Cardiac muscle cell (in vitro differentiated cells and primary cell): ENCODE measurements around the gene COLQ. TPM values are rescaled to one million over a fixed set of nuclear protein-coding genes. Genes with fewer than 3 reads are reported as not detected.

Experiments used
- DNase-seq, 2 donors: peaks; one replicate each; pipeline versions ENCODE4 v3.0.0 to v3.0.0-alpha.2; 2010 to 2017; ENCODE audit warnings: low read depth in 1 of 2, low spot score in 1 of 2
- H3K27ac ChIP-seq: fragments of 200-600 bp; sonication (generic); 2 replicates; pipeline ENCODE4 v1.5.1; 2016
- H3K27me3 ChIP-seq: fragments of 200-600 bp; sonication (generic); 2 replicates; pipeline ENCODE4 v1.6.0; 2016; ENCODE audit warnings: control low read depth
- H3K36me3 ChIP-seq: fragments of 200-600 bp; sonication (generic); 2 replicates; pipeline ENCODE4 v1.5.1; 2016; ENCODE audit warnings: control low read depth
- H3K4me1 ChIP-seq: fragments of 200-600 bp; sonication (generic); 2 replicates; pipeline ENCODE4 v1.8.1; 2017; ENCODE audit warnings: low read depth, mild to moderate bottlenecking, mixed run types
- H3K4me3 ChIP-seq: fragments of 200-600 bp; sonication (generic); 2 replicates; pipeline ENCODE4 v1.5.1; 2016; ENCODE audit warnings: mild to moderate bottlenecking
- H3K9me3 ChIP-seq: fragments of 200-600 bp; sonication (generic); 2 replicates; pipeline ENCODE4 v1.5.1; 2017; ENCODE audit warnings: low read depth, mild to moderate bottlenecking, control low read depth
- polyA plus RNA-seq: library from polyadenylated mRNA; unstranded; fragments of >200 nt; fragmentation: Nextera tagmentation; extraction: Ambion mirVana; gene quantifications from 2 replicates; pipeline ENCODE4 v1.2.1, GENCODE V29; 2016
- total RNA-seq: library from RNA; depleted of rRNA; stranded (reverse); fragments of >200 nt; gene quantifications from 2 replicates; pipeline ENCODE4 v1.2.3, GENCODE V29; 2016
- TF ChIP-seq, protein P1 (sequence below): IDR thresholded peaks from 2 replicates; pipeline ENCODE4 v1.5.1; 2012; ENCODE audit warnings: low read depth, mild to moderate bottlenecking, low read length

COLQ gene
- total and polyA plus RNA-seq, 2 experiments from 2014 or later, result 7.5 to 10.4 TPM

DNA sequence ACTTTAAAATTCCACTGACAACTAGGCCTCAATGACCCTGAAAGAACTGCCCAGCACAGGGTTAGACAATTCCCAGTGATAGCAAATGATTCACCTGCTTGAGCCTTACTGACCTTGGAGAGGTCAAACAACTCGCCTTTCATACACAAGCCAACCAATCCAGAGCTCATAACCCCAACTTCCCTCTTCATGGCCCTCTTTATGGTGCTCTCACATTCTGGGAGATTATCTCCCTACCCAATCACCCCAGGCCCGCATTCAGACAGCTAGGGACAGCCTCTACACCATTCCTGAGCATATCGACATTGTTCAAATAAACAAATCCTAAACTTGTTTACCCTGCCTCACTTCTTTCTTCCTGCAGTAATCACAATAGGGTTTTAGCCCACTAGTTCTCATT, 32.2 kb upstream of the COLQ start:
- no peaks in the 10 kb centered on the region for H3K4me1 ChIP-seq
- H3K9me3 ChIP-seq, result no peaks in the 10 kb centered on the region
- DNase-seq, result no peak
- no peaks in the 10 kb centered on the region for H3K36me3 ChIP-seq
- TF ChIP-seq, protein P1, sequence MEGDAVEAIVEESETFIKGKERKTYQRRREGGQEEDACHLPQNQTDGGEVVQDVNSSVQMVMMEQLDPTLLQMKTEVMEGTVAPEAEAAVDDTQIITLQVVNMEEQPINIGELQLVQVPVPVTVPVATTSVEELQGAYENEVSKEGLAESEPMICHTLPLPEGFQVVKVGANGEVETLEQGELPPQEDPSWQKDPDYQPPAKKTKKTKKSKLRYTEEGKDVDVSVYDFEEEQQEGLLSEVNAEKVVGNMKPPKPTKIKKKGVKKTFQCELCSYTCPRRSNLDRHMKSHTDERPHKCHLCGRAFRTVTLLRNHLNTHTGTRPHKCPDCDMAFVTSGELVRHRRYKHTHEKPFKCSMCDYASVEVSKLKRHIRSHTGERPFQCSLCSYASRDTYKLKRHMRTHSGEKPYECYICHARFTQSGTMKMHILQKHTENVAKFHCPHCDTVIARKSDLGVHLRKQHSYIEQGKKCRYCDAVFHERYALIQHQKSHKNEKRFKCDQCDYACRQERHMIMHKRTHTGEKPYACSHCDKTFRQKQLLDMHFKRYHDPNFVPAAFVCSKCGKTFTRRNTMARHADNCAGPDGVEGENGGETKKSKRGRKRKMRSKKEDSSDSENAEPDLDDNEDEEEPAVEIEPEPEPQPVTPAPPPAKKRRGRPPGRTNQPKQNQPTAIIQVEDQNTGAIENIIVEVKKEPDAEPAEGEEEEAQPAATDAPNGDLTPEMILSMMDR, result no peak
- H3K4me3 ChIP-seq, result no peak overlapping the region
- no peaks in the 10 kb centered on the region for H3K27me3 ChIP-seq
- no peak overlapping the region for H3K27ac ChIP-seq

DNA sequence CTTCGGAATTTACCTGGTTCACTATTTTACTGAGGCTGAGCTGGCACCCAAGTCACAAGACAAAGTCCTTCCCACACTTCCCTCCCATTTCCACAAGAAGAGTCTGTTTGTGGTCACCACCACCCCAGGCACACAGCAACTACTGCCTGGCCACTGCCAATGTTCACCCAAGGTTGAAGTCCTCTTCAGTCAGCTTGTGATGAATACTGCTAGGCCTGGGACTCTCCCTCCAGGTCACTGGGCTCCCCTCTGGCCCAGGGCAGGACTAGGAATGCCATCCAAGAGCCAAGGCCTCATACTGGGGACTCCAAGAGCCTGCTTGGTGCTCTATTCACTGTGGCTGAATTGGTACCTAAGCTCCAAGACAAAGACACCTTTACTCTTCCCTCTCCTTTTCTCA, 30.4 kb upstream of the COLQ start:
- H3K4me1 ChIP-seq, result no peaks in the 10 kb centered on the region
- H3K27me3 ChIP-seq, result no peaks in the 10 kb centered on the region
- no peak overlapping the region for H3K27ac ChIP-seq
- TF ChIP-seq, protein P1, result no peak
- no peak for DNase-seq
- H3K4me3 ChIP-seq, result no peak overlapping the region
- no peaks in the 10 kb centered on the region for H3K9me3 ChIP-seq
- no peaks in the 10 kb centered on the region for H3K36me3 ChIP-seq

DNA sequence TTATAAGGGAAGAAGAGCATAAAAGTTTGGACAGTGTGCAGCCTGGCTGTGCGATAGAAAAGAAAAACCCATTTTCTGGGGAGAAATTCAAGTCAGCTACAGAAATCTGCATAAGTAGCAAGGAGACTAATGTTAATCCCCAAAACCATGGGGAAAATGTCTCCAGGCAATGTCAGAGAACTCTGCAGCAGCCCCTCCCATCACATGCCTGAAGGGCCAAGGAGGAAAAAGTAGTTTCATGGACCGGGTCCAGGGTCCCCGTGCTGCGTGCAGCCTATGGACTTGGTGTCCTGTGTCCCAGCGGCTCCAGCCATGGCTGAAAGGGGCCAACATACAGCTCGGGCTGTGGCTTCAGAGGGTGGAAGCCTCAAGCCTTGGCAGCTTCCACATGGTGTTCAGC, 28.3 kb upstream of the COLQ start:
- no peak for DNase-seq
- no peaks in the 10 kb centered on the region for H3K9me3 ChIP-seq
- H3K27me3 ChIP-seq, result no peaks in the 10 kb centered on the region
- H3K27ac ChIP-seq, result no peak overlapping the region
- no peaks in the 10 kb centered on the region for H3K36me3 ChIP-seq
- no peaks in the 10 kb centered on the region for H3K4me1 ChIP-seq
- H3K4me3 ChIP-seq, result no peak overlapping the region
- TF ChIP-seq, protein P1, result no peak

DNA sequence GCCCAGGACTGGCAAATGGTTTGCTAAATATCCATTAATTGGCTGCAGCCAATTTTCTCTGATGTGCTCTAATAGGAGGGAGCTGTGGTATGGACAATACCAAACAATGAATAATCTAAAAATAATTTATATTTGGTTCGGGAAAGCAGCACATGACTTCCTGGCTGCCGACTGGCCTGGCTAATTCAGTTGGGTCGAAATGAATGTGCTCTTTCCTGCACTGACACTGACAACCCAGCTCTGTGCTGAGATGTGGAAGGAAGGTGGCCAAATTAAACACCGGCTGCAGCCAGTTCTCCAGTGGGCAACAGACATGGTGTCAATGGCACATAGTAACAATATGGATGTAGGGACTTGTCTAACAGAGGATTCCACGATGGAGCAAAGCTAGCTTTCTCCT, 21.1 kb upstream of the COLQ start:
- Histone ChIP-seq H3K4me1 (no peaks in the 10 kb centered on the region), H3K27me3 (no peaks in the 10 kb centered on the region), H3K36me3 (no peaks in the 10 kb centered on the region), H3K4me3 (no peak overlapping the region), H3K9me3 (no peaks in the 10 kb centered on the region), H3K27ac (no peak overlapping the region)
- DNase-seq, result no peak
- TF ChIP-seq, protein P1, result no peak

DNA sequence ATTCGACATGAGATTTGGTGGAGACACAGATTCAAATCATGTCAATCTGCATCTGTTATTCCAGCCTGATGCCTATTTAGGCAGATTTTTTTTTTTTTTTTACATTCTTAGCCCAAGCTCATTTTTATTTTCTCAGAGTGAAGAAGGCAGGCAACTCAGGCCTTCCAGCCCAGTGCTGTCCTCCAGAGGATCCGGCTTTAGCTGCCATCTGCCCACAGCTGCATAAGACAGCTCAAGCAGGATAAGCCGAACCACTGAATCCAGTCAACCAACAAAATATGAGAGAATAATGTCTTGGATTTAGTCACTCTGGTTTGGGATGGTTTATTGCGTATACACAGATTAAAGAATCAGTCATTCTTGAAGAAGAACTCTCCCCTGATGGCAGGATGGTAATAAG, 19.9 kb upstream of the COLQ start:
- no peaks in the 10 kb centered on the region for H3K9me3 ChIP-seq
- no peaks in the 10 kb centered on the region for H3K27me3 ChIP-seq
- no peak overlapping the region for H3K4me3 ChIP-seq
- TF ChIP-seq, protein P1, result no peak
- H3K27ac ChIP-seq, result no peak overlapping the region
- DNase-seq, result no peak
- no peaks in the 10 kb centered on the region for H3K36me3 ChIP-seq
- H3K4me1 ChIP-seq, result no peaks in the 10 kb centered on the region

DNA sequence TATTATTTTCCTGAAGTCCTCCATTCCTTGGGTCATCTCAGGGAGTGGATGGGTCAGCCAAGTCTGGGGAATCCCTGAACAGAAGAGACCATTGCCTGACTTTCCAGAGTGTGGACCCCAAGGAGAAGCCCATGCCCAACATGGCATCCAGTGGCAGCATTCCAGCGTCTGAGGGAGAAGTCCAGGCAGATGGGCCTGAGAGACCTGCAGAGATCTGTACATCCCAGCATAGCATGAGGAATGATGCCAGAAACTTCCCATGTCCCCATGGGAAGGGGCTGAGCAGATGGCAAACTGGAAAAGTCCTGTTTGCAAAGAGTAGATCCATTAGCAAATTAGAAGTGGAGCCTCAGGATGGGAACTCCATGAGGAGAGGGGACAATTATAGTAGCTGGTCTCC, 17.6 kb upstream of the COLQ start:
- Histone ChIP-seq H3K27ac (no peak overlapping the region), H3K4me1 (no peaks in the 10 kb centered on the region), H3K36me3 (no peaks in the 10 kb centered on the region), H3K9me3 (no peaks in the 10 kb centered on the region), H3K27me3 (no peaks in the 10 kb centered on the region), H3K4me3 (no peak overlapping the region)
- TF ChIP-seq, protein P1, result no peak
- DNase-seq, result no peak
